Measurements from ENCODE around the gene PIK3R5. TPM values are rescaled to one million over a fixed set of nuclear protein-coding genes. Genes with fewer than 3 reads are reported as not detected.

The PIK3R5 gene
- total RNA-seq, 1 experiment from 2014 or later, result 0.09 TPM

GRCh38 chr17:8841844-8842243, 123.7 kb downstream of the PIK3R5 start:
- no peak for DNase-seq (ENCODE audit: low spot score)
- Histone ChIP-seq H3K4me3 (ENCODE audit: low read depth, low read length, poor library complexity, severe bottlenecking) (no peak overlapping the region), H3K36me3 (ENCODE audit: insufficient read depth, low read length, poor library complexity, severe bottlenecking) (no peaks in the 10 kb centered on the region), H3K27me3 (replicated peaks; ENCODE audit: insufficient read depth, low read depth, low read length, poor library complexity) (no peaks in the 10 kb centered on the region), H3K9me3 (ENCODE audit: low read depth, low read length, poor library complexity, severe bottlenecking) (no peaks in the 10 kb centered on the region), H3K27ac (ENCODE audit: low read depth, low read length, poor library complexity, severe bottlenecking) (no peak overlapping the region), H3K4me1 (ENCODE audit: insufficient read depth, low read length, poor library complexity, severe bottlenecking) (peaks cover 3% of the 10 kb centered on the region)
- ChIA-PET POLR2A (ENCODE audit: low non-redundant PET) (no interaction called here), CTCF (no interaction called here)
- no TSS peak for BruUV-seq (replicated peaks)
- TF ChIP-seq CTCF (conservative IDR thresholded peaks at IDR 0.05; ENCODE audit: low read depth, low read length) (no peak), EZH2 (IDR thresholded peaks at IDR 0.05; ENCODE audit: borderline replicate concordance, low read depth, low read length, poor library complexity, severe bottlenecking) (no peak)
- intact Hi-C loops (cut with micrococcal nuclease; ENCODE audit: unreplicated experiment), result no loop called here

GRCh38 chr17:8839410-8839935, 126.0 kb downstream of the PIK3R5 start:
- DNase-seq (ENCODE audit: low spot score), result no peak
- TF ChIP-seq CTCF (conservative IDR thresholded peaks at IDR 0.05; ENCODE audit: low read depth, low read length), result no peak
- ChIA-PET POLR2A (ENCODE audit: low non-redundant PET) (no interaction called here), CTCF (no interaction called here)
- no peaks in the 10 kb centered on the region for H3K9me3 ChIP-seq (ENCODE audit: low read depth, low read length, poor library complexity, severe bottlenecking)
- no peaks in the 10 kb centered on the region for H3K27me3 ChIP-seq (replicated peaks; ENCODE audit: insufficient read depth, low read depth, low read length, poor library complexity)
- H3K27ac ChIP-seq (ENCODE audit: low read depth, low read length, poor library complexity, severe bottlenecking), result no peak overlapping the region
- intact Hi-C loops (cut with micrococcal nuclease; ENCODE audit: unreplicated experiment), result no loop called here
- BruUV-seq (replicated peaks), result no TSS peak
- peaks cover 3% of the 10 kb centered on the region for H3K4me1 ChIP-seq (ENCODE audit: insufficient read depth, low read length, poor library complexity, severe bottlenecking)
- no peaks in the 10 kb centered on the region for H3K36me3 ChIP-seq (ENCODE audit: insufficient read depth, low read length, poor library complexity, severe bottlenecking)
- H3K4me3 ChIP-seq (ENCODE audit: low read depth, low read length, poor library complexity, severe bottlenecking), result no peak overlapping the region

GRCh38 chr17:8838551-8839095, 126.9 kb downstream of the PIK3R5 start:
- H3K36me3 ChIP-seq (ENCODE audit: insufficient read depth, low read length, poor library complexity, severe bottlenecking), result no peaks in the 10 kb centered on the region
- H3K4me3 ChIP-seq (ENCODE audit: low read depth, low read length, poor library complexity, severe bottlenecking), result no peak overlapping the region
- H3K9me3 ChIP-seq (ENCODE audit: low read depth, low read length, poor library complexity, severe bottlenecking), result no peaks in the 10 kb centered on the region
- ChIA-PET POLR2A (ENCODE audit: low non-redundant PET) (no interaction called here), CTCF (no interaction called here)
- intact Hi-C loops (cut with micrococcal nuclease; ENCODE audit: unreplicated experiment), result no loop called here
- H3K27me3 ChIP-seq (replicated peaks; ENCODE audit: insufficient read depth, low read depth, low read length, poor library complexity), result no peaks in the 10 kb centered on the region
- peaks cover 3% of the 10 kb centered on the region for H3K4me1 ChIP-seq (ENCODE audit: insufficient read depth, low read length, poor library complexity, severe bottlenecking)
- BruUV-seq (replicated peaks), result no TSS peak
- no peak overlapping the region for H3K27ac ChIP-seq (ENCODE audit: low read depth, low read length, poor library complexity, severe bottlenecking)
- DNase-seq (ENCODE audit: low spot score), result no peak
- TF ChIP-seq CTCF (conservative IDR thresholded peaks at IDR 0.05; ENCODE audit: low read depth, low read length), result no peak
- TF ChIP-seq EZH2 (IDR thresholded peaks at IDR 0.05; ENCODE audit: borderline replicate concordance, low read depth, low read length, poor library complexity, severe bottlenecking), result no peak

Measured in A673 (cell line).